ENCODE data around the gene CCDC43.
"Not testable (repeated sequence)": the region's sequence is repeated elsewhere in the genome, so short reads cannot be mapped to it uniquely, and the experiment has no call there.

The CCDC43 gene, protein sequence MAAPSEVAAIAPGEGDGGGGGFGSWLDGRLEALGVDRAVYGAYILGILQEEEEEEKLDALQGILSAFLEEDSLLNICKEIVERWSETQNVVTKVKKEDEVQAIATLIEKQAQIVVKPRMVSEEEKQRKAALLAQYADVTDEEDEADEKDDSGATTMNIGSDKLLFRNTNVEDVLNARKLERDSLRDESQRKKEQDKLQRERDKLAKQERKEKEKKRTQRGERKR

DNA sequence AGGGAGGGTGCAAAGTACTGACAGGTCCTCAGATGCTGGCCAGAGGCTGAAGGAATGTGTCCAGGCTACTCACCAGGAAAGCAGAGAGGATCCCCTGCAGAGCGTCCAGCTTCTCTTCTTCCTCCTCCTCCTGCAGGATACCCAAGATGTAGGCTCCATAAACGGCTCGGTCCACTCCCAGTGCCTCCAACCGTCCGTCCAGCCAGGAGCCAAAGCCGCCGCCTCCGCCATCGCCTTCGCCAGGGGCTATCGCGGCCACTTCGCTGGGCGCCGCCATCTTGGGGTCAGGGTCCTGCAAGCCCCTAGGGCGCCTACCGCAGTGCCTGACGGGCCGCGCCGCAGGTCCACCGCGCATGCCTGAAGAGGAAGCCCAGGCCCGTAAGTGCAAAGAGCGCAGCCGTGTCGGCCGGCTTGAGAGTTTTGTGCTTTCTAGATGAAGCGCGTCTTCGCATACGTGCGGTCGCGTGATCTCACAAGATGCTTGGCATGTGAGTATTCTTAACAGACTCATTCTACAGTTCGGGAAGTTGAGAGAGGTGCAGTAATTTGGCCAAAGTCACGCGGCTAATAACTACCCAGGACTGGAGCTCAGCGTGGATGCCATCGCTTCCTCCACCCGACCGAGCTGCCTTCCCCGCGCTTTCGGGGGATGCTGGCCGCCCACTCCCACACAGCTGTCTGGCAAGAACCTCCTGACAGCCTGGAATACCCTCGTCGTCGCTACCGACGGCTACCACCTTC is at the start of gene CCDC43:
Gene CCDC43 (minus strand): TSS at position 300 of the 741 bp plus-strand sequence. CDS start 23 bp downstream, at position 277.
- DNase-seq (ENCODE audit: low spot score), result peak; percentile 93

DNA sequence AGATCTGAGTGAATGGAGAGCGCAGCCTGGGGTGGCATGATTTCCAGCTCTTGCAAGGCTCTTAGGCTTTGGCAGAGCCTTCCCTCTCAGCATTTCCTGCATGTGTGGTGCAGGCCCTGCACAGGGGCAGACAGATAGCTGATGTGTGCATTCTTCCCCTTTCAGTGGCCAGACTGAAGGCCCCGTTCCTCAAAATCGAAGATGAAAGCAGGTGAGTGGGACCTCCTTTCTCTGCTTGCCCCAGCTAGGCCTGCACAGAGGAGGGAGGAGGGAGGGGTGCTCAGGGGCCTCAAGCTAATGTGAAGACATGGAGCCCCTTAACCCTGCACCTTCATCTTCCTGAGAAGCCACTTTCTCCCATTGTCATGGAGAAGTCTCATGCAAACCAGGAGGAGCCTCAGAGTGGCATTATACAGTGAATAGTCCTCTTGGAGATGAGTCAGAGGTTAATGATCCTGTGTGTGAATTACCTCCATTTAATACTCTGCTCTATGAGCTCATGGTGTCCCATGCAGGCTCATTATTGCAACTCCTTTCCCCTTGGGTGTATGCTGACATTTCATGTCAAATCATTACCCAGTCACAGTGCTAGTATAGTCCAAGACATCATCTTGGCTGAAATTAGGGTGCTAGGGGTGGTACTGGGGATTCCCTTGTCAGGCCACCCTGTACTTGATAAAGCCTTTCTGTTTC is 48.8 kb upstream of the CCDC43 start:
- DNase-seq (ENCODE audit: low spot score), result no peak

DNA sequence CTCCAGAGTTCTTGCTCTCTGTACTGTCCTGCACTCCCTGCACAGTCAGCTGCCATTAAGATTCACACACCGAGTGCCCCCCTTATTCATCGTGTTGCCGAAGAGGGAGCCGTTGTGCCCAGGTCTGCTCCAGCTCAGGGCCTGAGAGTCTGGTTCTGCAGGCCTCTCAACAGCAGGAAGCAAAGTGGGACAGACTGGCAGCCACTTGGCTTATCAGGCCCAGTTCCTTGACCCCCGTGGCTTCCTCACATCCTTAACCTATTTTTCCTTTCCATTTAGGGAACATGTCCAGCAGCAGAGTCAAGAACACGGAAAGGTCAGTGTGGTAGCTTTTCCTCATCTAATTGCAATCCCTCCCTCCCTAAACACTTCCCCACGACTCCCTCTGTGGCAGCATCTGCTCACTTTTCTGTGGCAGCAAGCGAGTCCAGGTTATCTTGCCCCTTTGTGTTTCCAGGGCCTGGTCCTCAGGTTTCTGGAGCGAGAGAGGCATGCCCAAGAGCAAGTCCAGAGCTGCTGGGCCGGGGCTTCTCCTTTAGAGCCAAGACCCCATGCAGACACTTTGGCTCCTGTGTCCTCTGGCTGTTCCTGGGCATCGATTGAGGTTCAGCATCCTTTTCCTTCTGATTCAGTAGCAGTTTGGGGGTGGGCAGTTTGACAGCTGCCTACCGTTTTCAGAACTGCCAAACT is 47.1 kb upstream of the CCDC43 start:
- DNase-seq (ENCODE audit: low spot score), result no peak

DNA sequence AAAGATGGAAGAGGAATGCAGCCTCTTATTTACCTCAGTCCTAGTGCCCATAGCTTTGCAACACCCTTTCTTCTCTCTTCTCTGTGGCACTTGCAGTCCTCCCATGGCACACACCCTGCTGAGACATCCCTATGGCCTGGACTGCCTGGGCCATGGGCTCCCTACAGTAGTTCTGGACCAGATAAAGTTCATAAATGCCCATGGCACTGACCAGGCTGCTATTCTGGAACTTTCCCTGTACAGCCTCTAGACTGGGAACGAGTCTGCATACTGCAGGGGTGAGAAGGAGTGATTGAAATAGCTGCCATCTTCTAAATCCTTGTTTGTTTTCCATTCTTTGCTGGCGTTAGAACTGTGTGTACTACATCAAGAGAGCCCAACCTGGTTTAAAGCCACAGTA is 44.7 kb upstream of the CCDC43 start:
- no peak for DNase-seq (ENCODE audit: low spot score)

DNA sequence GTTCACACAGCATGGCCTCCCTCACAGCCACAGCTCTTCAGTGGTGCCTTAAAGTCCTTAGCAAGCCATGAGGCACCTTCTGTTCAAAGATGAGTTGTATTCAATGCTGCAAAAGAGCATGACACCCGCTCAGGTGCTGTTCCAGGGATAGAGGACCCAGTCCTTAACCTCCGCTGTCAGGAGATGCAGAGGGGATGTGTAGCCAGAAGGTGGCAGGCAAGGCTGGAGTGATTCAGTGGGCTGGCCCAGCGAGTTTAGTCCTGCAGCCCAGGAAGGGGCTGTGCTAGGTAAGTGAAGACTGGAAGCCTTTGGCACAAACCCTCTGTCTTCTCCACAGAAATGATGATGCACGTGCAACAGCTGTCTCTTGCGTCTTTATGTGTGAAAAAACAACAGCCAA is 44.2 kb upstream of the CCDC43 start:
- no peak for DNase-seq (ENCODE audit: low spot score)

DNA sequence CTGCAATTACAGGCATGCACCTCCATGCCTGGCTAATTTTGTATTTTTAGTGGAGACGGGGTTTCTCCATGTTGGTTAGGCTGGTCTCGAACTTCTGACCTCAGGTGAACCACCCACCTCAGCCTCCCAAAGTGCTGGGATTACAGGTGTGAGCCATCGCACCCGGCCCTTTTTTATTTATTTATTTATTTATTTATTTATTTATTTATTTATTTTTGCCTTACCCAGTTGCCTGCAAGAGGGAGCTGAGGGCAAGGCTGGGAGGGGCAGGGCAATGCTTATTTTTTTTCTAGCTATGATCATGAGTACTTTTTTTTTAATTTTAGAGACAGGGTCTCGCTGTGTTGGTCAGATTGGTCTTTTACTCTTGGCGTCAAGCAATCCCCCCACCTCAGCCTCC is 36.5 kb upstream of the CCDC43 start:
- not testable (repeated sequence) for DNase-seq (ENCODE audit: low spot score)

DNA sequence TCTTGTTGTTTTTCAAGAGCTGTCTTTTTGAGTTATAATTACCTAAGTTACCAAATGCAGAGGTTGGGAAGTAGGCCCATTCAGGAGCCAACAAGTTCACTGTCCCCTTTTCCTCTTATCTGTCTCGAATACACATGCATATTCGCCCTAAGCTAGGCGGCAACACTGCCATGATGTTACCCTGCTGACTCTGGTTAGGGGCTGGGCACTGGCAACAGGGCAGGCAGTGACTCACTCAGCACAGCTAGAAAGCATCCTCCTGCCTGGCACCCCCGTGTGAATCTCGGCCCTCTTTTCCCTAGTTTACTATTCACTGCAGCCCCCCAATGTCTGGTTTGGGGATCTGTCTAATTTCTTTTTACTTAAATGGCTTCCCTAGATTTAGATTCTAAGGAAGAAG is 32.7 kb upstream of the CCDC43 start:
- no peak for DNase-seq (ENCODE audit: low spot score)

DNA sequence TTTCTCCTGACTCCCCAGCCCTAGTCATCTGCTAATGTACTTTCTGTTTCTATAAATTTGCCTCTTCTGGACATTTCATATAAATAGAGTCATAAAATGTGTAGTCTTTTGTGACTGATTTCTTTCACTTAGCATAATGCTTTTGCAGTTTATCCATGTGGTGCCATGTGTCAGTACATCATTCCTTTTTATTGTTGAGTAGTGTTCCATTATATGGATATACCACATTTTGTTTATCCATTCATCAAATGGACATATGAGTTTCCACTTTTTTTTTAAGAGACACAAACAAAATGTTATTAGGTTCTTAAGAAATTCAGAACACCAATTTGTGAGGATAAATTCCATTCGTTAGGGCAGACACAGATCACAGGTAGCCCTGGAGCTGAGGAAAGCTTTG is 29.9 kb upstream of the CCDC43 start:
- no peak for DNase-seq (ENCODE audit: low spot score)

DNA sequence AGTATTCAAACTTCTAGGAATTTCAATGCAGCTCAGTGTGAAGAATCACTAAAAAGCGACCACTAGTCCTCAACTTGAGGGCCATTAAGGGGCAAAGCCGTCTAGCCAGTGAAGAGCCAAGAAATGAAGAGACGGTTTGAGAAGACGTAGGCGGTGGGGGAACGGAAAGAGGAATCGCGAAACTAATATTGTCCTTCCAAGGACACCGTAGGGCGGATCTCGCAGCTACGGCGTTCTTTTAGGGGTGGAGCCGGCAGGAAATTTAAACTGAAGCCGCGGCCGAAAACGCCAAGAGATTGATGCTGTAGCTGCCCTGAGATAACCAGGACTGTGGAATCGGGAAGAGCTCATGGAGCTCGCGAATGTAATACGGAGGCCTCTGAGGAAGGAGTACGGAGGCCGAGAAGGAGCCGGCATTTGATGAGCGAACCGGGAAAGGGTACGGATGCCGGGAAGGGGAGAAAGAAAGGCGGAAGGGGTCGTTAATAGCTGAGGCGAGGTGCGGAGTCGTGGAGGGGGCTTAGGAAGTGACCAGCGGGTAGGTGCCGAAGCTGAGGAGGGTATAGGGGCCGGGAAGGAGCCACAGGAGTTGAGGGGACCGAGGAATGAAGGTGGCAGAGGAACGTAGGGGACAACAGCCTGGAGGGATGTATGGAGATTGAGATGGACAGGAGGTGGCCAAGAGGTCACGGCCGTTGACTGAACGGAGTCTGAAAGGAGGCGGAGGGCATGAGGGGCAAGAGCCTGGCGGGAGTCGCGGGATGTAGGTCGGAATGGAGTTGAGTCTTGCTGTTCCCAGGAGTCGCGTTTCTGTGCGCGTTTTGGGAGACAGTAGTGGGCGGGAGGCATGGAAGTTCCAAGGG is 19.1 kb upstream of the CCDC43 start, which contains the start of gene DBF4B:
Gene DBF4B (plus strand): TSS at position 265 of the 863 bp plus-strand sequence. CDS start 156 bp downstream, at position 421.
- peak; percentile 90 for DNase-seq (ENCODE audit: low spot score)

DNA sequence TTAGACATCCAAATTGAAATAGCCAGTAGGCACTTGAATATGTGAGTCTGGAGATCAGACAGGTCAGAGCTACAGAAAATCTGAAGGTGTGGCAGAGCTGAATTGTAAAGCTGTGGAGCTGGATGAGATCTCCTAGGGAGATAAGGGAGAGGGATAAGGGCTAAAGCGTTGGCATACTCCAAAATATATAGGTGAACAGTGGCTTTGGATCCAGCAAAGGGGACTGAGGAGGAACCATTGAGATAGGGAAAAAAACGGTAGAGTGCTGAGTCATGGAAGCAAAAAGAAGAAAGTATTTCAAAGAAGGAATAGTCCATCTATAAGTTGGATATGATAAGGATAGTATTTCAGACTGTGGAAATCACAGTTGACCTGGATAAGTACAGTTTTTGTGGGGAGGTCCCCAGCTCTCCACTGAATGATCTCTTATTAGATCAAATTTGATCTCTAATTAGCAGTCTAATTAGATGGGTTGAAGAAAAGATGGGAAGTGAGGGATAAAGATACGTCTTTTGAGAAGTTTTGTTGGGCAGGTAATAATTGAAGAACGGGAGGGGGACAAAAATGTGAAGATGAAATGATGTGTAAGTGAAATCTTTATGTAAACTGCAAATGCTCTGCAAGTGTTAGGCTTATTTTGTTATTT is 18.3 kb upstream of the CCDC43 start:
- no peak for DNase-seq (ENCODE audit: low spot score)

DNA sequence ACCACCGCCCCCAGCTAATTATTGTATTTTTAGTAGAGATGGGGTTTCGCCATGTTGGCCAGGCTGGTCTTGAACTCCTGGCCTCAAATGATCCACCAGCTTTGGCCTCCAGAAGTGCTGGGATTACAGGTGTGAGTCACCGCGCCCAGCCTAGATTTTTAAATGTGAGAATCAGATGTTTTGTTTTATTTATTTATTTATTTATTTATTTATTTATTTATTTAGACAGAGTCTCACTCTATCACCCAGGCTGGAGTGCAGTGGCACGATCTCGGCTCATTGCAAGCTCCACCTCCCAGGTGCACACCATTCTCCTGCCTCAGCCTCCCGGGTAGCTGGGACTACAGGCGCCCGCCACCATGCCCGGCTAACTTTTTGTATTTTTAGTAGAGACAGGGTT is 10.7 kb upstream of the CCDC43 start:
- DNase-seq (ENCODE audit: low spot score), result not testable (repeated sequence)

DNA sequence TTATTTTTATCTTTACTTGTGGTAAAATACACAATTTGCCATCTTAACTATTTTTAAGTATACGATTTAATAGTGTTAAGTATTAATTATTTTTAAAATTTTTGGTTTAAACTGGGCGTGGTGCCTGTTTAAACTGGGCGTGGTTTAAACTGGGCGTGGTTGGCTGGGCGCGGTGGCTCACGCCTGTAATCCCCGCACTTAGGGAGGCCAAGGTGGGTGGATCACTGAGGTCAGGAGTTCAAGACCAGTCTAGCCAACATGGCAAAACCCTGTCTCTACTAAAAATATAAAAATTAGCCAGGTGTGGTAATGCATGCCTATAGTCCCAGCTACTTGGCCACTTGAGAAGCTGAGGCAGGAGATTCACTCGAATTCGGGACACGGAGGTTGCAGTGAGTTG is 4.0 kb upstream of the CCDC43 start:
- DNase-seq (ENCODE audit: low spot score), result no peak

DNA sequence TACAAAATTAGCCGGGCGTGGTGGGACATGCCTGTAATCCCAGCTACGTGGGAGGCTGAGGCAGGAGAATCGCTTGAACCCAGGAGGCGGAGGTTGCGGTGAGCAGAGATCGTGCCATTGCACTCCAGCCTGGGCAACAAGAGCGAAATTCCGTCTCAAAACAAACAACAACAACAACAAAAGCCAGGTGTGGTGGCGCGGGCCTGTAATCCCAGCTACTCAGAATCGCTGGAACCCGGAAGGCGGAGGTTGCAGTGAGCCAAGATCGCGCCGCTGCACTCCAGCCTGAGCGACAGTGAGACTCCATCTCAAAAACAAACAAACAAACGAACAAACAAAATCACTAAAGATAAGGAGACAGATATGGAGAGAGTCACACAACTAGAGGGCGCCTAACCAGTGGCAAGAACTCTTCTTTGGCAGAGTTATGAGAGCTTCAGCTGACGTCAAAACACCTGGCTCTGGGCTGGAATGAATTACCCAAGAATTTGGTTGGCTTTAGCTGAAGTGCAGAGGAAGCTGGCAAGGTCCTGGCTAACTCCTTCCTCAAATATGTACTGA is 1.2 kb upstream of the CCDC43 start:
- peak; percentile 44 for DNase-seq (ENCODE audit: low spot score)

DNA sequence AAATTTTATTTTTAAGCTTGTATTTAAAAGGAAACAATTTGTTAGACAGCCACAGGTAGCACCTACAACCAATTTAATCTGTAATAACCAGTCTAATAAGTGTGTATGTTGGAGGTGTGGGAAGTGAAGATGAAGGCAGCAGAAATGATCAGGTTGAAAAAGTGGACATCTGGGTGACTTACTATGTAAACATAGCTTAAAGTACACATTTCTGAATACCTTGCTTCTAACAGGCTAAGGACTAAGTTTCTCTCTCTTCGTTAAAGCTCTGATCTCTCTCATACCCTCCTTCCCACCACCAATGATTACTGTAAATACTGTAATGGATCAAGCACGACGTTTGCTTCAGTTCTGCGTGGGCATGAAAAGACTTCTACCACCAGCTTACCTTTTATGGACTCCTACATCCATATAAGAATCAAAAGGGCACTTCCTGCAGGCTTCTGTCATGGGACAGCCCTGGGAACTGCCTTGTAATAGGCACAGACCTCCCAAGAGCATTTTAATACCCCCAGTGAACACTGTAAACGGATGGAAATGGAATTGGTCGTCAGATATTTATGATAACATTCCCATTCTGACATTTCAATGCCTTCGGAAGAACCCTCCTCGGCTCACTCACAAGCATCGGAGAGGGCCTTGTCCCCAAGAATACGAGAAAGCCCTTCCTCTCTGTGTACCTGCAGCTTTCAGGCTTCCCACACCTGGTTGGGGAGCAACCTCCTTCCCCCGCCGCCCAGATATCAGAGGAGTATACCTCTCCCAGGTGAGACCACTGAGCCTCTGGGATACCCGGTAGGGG is 700 bp downstream of the CCDC43 start:
- no peak for DNase-seq (ENCODE audit: low spot score)

DNA sequence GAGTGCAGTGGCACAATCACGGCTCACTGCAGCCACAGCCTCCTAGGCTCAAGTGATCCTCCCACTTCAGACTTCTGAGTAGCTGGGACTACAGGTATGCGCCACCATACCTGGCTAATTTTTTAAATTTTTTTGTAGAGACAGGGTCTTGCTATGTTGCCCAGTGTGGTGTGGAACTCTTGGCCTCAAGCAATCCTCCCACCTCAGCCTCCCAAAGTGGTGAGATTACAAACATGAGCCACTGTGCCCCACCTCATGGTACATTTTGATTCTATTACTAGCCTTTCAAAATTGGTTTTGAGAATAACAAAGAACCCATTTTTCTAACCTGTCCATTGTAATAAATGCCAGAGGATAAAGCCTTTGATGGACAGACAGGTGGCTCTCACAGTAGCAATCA is 1.4 kb downstream of the CCDC43 start:
- DNase-seq (ENCODE audit: low spot score), result no peak

DNA sequence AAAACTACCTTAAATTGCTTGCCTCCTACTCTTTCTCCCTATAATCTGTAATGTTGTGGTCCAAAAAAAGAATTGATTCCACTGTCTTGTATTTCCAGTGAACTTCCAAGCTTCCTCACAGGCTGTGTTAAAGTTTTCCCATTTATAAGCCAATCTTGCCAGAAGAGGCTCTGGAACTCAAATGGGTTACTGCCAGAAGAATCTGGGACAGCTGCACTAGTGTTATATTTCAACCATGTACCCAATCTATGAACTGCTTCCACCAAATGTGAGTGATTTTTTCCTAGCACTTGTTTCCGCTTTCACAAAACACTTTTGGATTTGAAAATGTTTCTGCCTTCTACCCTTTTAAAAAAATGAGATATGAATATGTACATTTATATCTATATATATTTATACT is 1.8 kb downstream of the CCDC43 start:
- DNase-seq (ENCODE audit: low spot score), result no peak

DNA sequence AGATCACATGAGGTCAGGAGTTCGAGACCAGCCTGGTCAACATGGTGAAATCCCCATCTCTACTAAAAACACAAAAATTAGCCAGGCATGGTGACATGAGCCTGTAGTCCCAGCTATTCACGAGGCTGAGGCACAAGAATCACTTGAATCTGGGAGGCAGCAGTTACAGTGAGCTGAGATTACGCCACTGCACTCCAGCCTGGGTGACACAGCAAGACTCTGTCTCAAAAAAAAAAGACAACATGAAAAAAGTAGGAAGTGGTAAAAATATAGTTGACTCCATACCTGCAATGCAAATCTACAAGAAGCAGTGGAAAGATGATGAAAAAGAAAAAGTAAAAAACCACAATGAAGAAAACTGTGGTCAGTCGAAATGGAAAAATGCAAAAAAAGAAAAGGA is 6.3 kb downstream of the CCDC43 start:
- DNase-seq (ENCODE audit: low spot score), result not testable (repeated sequence)

DNA sequence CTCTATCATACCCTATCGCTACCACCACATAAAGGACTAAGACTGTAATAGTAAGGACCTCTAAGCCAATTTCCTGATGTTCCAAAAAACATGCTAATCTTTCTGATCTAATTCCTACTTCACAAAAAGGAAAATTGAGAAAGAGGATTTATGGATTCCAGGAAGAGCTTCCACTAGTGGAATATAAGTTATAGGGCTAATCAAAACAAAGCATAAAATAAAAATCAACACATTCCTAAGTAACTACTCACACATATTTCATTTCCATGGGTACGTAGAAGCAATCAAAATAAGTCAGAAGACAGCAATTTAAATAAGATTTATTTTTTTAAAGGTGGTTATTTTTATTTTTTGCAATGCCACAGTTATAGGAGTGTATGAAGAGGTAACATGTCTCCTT is 12.4 kb downstream of the CCDC43 start:
- no peak for DNase-seq (ENCODE audit: low spot score)

DNA sequence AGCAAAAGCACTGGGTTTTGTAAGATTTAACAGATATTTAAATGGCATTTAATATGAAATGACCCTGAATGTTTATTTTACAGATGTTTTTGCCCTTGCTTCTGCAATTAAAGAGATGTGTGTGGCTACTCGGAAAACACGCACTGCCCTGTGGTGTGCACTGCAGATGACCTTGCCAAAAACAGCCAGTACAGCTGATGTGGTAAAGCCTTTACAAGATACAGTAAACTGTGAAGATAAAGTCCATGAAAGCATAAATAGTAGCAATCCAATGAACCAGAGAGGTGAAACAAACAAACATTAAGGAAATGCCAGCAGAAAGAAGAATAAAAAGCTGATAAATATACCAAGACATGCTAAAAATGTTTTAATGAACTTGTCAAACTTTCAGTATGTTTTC is 15.7 kb downstream of the CCDC43 start:
- DNase-seq (ENCODE audit: low spot score), result no peak

Data from germinal center (tissue), 1 donor.